Measurements from ENCODE around the gene KIAA1217. TPM values are rescaled to one million over a fixed set of nuclear protein-coding genes. Genes with fewer than 3 reads are reported as not detected.

Gene KIAA1217
- total and polyA plus RNA-seq, 2 of the 8 experiments (the other 6 are each of a cell fraction or from before 2014, with no cell fraction given): 4.5 to 15.6 TPM

GRCh38 chr10:24477915-24478314 lies 269.0 kb downstream of the KIAA1217 start:
- H4K91ac ChIP-seq (replicated peaks; ENCODE audit: insufficient read length, low read length): no peak overlapping the region
- H3K23ac ChIP-seq (ENCODE audit: insufficient read length): no peak overlapping the region
- no peak overlapping the region for H3K56ac ChIP-seq (replicated peaks; ENCODE audit: insufficient read length, low read depth, low read length)
- H3K27ac ChIP-seq (ENCODE audit: low read depth, low read length): no peak overlapping the region
- no peaks in the 10 kb centered on the region for H3K79me1 ChIP-seq (ENCODE audit: low read depth, low read length)
- no peaks in the 10 kb centered on the region for H3K4me1 ChIP-seq (replicated peaks in 1 of 4; ENCODE audit: control insufficient read depth in 3 of 4, insufficient read depth in 4 of 4, low read length in 3 of 4)
- H2AFZ ChIP-seq (ENCODE audit: low read length): no peak overlapping the region
- H3K18ac ChIP-seq (ENCODE audit: extremely low read depth, low read length): no peak overlapping the region
- H2BK12ac ChIP-seq (ENCODE audit: low read depth, low read length): no peak overlapping the region
- FAIRE-seq: no peak
- no peak overlapping the region for H3K4me2 ChIP-seq (ENCODE audit: insufficient read depth in 1 of 2, low read depth in 2 of 2, low read length in 2 of 2)
- DNase-seq (ENCODE audit: low read depth in 1 of 2, low spot score in 2 of 2): no peak
- H3K36me3 ChIP-seq (ENCODE audit: control insufficient read depth in 2 of 4, insufficient read depth in 4 of 4, low read length in 3 of 4): peaks cover 0 to 5% (median 0%) of the 10 kb centered on the region in 4 experiments; a peak in 2 of 8 replicates
- no peak overlapping the region for H3K9ac ChIP-seq (replicated peaks in 1 of 4; ENCODE audit: extremely low read depth in 1 of 4, low read depth in 3 of 4, low read length in 3 of 4)
- no peak overlapping the region for H2BK15ac ChIP-seq (ENCODE audit: low read length)
- H4K8ac ChIP-seq (ENCODE audit: extremely low read depth, insufficient read depth, low read length): no peak overlapping the region
- H4K20me1 ChIP-seq (replicated peaks in 1 of 2; ENCODE audit: control insufficient read depth in 1 of 2, insufficient read depth in 2 of 2, low read length in 2 of 2): no peaks in the 10 kb centered on the region
- H3K27me3 ChIP-seq (replicated peaks in 1 of 4; ENCODE audit: control insufficient read depth in 3 of 4, extremely low read depth in 1 of 4, insufficient read depth in 3 of 4, low read length in 3 of 4): no peaks in the 10 kb centered on the region
- no peak overlapping the region for H2BK120ac ChIP-seq (replicated peaks; ENCODE audit: low read depth, low read length)
- no peak overlapping the region for H2AK5ac ChIP-seq (ENCODE audit: low read depth, low read length)
- H3K9me3 ChIP-seq (ENCODE audit: insufficient read depth in 2 of 2, low read depth in 1 of 2, low read length in 1 of 2): peaks cover 3 to 5% of the 10 kb centered on the region in 2 experiments; a peak in 2 of 4 replicates
- no peak overlapping the region for H2BK20ac ChIP-seq (ENCODE audit: low read length)
- no peak overlapping the region for H3K4ac ChIP-seq (replicated peaks; ENCODE audit: insufficient read length, low read depth, low read length)
- H4K5ac ChIP-seq (ENCODE audit: insufficient read length, low read depth, low read length): no peak overlapping the region
- H3K14ac ChIP-seq (ENCODE audit: insufficient read length): no peak overlapping the region
- H3K4me3 ChIP-seq (ENCODE audit: extremely low read depth in 1 of 4, insufficient read depth in 2 of 4, low read depth in 3 of 4, low read length in 4 of 4): no peak overlapping the region
- 0 out of 2 replicates have a peak, but pooled peaks cover 2% of the 10 kb centered on the region for H3K23me2 ChIP-seq (ENCODE audit: low read depth, low read length)
- H3K79me2 ChIP-seq (ENCODE audit: control insufficient read depth in 1 of 2, insufficient read depth in 2 of 2, low read length in 2 of 2): no peaks in the 10 kb centered on the region
- CTCF ChIA-PET (ENCODE audit: partially characterized antibody): interaction anchor here (1.2 kb wide), 1 partner anchor 41 kb away, joined by 4 read pairs; no protein-coding TSS in a partner anchor
- POLR2A ChIA-PET (ENCODE audit: partially characterized antibody): no interaction called here
- H2BK5ac ChIP-seq (ENCODE audit: low read depth, low read length): no peak overlapping the region
- 83% methylated on average over 3 of the region's 3 CpGs; no CpG with 5 or more reads in 1 of the 2 experiments for WGBS, 2 experiments (ENCODE audit: extremely low coverage in 1 of 2, insufficient coverage in 1 of 2, insufficient read length in 1 of 2, insufficient replicate concordance in 2 of 2, low coverage in 1 of 2, low lambda C conversion rate in 2 of 2, missing lambda C conversion rate in 1 of 2)
- no peak for TF ChIP-seq TCF12 (IDR thresholded peaks at IDR 0.05; ENCODE audit: low read depth, low read length)
- TF ChIP-seq CBX8 (IDR thresholded peaks at IDR 0.05; ENCODE audit: borderline replicate concordance, low read depth, low read length): no peak
- no peak for TF ChIP-seq MAX (IDR thresholded peaks at IDR 0.05)
- TF ChIP-seq POLR2AphosphoS5 (IDR thresholded peaks at IDR 0.05; ENCODE audit: low read depth, low read length): no peak
- TF ChIP-seq GABPA (IDR thresholded peaks at IDR 0.05; ENCODE audit: borderline replicate concordance, insufficient read depth, low read length): no peak
- TF ChIP-seq CHD1 (IDR thresholded peaks at IDR 0.05; ENCODE audit: low read depth, low read length): no peak
- TF ChIP-seq RAD21 (IDR thresholded peaks at IDR 0.05 in 1 of 2, conservative IDR thresholded peaks at IDR 0.05 in 1 of 2; ENCODE audit: low read depth in 2 of 2, low read length in 2 of 2): no peak
- TF ChIP-seq SIX5 (IDR thresholded peaks at IDR 0.05; ENCODE audit: low read depth, low read length): no peak
- no peak for TF ChIP-seq SP1 (IDR thresholded peaks at IDR 0.05; ENCODE audit: low read depth, low read length)

Measured in H1 (cell line).